Mesenchymal stem cell (in vitro differentiated cells and primary cell): Measurements from ENCODE around the gene WDR81.

Experiments
- DNase-seq: peaks from one replicate; pipeline ENCODE4 v3.0.0-alpha.2; 2013
- H2AFZ ChIP-seq: one replicate; pipeline ENCODE4 v1.6.1; 2013; ENCODE audit warnings: low read depth, mild to moderate bottlenecking, control low read depth, inconsistent platforms, low read length, moderate library complexity
- H2AK5ac ChIP-seq: 2 replicates; pipeline ENCODE4 v1.6.1; 2013; ENCODE audit warnings: low read length, moderate library complexity, mild to moderate bottlenecking, inconsistent platforms; ENCODE audit not compliant: severe bottlenecking
- H2BK120ac ChIP-seq: one replicate; pipeline ENCODE4 v1.6.1; 2013; ENCODE audit warnings: low read depth, mild to moderate bottlenecking, inconsistent platforms, low read length, moderate library complexity
- H2BK12ac ChIP-seq, 2 experiments: one replicate each; pipeline ENCODE4 v1.6.1; 2013; ENCODE audit warnings: inconsistent platforms in 2 of 2, low read length in 2 of 2, mild to moderate bottlenecking in 2 of 2, moderate library complexity in 2 of 2, control low read depth in 1 of 2
- H2BK15ac ChIP-seq: one replicate; pipeline ENCODE4 v1.6.1; 2013; ENCODE audit warnings: mild to moderate bottlenecking, low read depth, inconsistent platforms; ENCODE audit not compliant: poor library complexity, severe bottlenecking
- H2BK5ac ChIP-seq: 2 replicates; pipeline ENCODE4 v1.6.1; 2013; ENCODE audit warnings: low read depth, mild to moderate bottlenecking, low read length, control low read depth, inconsistent platforms; ENCODE audit not compliant: poor library complexity, severe bottlenecking
- H3K14ac ChIP-seq, 2 experiments: one replicate each; pipeline ENCODE4 v1.6.1; 2013; ENCODE audit warnings: inconsistent platforms in 2 of 2, low read length in 2 of 2, control low read depth in 1 of 2, mild to moderate bottlenecking in 1 of 2, moderate library complexity in 1 of 2
- H3K18ac ChIP-seq, 2 experiments: one replicate each; pipeline ENCODE4 v1.6.1; 2013; ENCODE audit warnings: inconsistent platforms in 2 of 2, low read length in 2 of 2, control low read depth in 1 of 2, low read depth in 1 of 2, mild to moderate bottlenecking in 1 of 2
- H3K23ac ChIP-seq, 2 experiments: one replicate each; pipeline ENCODE4 v1.6.1; 2013; ENCODE audit warnings: inconsistent platforms in 2 of 2, low read length in 2 of 2, mild to moderate bottlenecking in 2 of 2, moderate library complexity in 2 of 2, control low read depth in 1 of 2
- H3K27ac ChIP-seq: 2 replicates; pipeline ENCODE4 v1.5.1; 2013; ENCODE audit warnings: mild to moderate bottlenecking, moderate library complexity, low read length, control low read depth, inconsistent platforms; ENCODE audit not compliant: poor library complexity, severe bottlenecking
- H3K27me3 ChIP-seq, 2 experiments: 2 replicates each; pipeline versions ENCODE4 v1.6.1 to v1.7.0; 2013; ENCODE audit warnings: low read length in 2 of 2, mild to moderate bottlenecking in 2 of 2, moderate library complexity in 2 of 2, control low read depth in 1 of 2, inconsistent platforms in 1 of 2; ENCODE audit not compliant: control insufficient read depth in 1 of 2, insufficient read depth in 1 of 2
- H3K36me3 ChIP-seq, 2 experiments: 2 replicates each; pipeline versions ENCODE4 v1.6.1 to v1.7.0; 2013; ENCODE audit warnings: low read length in 2 of 2, control low read depth in 1 of 2, inconsistent platforms in 1 of 2, low read depth in 1 of 2, mild to moderate bottlenecking in 1 of 2; ENCODE audit not compliant: insufficient read depth in 2 of 2, control insufficient read depth in 1 of 2
- H3K4ac ChIP-seq, 2 experiments: one replicate each; pipeline ENCODE4 v1.6.1; 2013; ENCODE audit warnings: inconsistent platforms in 2 of 2, low read length in 2 of 2, mild to moderate bottlenecking in 2 of 2, moderate library complexity in 2 of 2, control low read depth in 1 of 2, low read depth in 1 of 2
- H3K4me1 ChIP-seq: 2 replicates; pipeline ENCODE4 v1.6.1; 2013; ENCODE audit warnings: low read depth, low read length, control low read depth; ENCODE audit not compliant: control insufficient read depth, insufficient read depth
- H3K4me2 ChIP-seq: 2 replicates; pipeline ENCODE4 v1.6.1; 2013; ENCODE audit warnings: low read length, mild to moderate bottlenecking, inconsistent platforms; ENCODE audit not compliant: poor library complexity, severe bottlenecking
- H3K4me3 ChIP-seq, 2 experiments: 2 replicates each; pipeline versions ENCODE4 v1.5.1 to v1.7.0; 2013; ENCODE audit warnings: low read length in 2 of 2, mild to moderate bottlenecking in 2 of 2, control low read depth in 1 of 2, low read depth in 1 of 2; ENCODE audit not compliant: insufficient read depth in 1 of 2
- H3K79me1 ChIP-seq: replicated peaks from 2 replicates; pipeline ENCODE4 v1.6.1; 2013; ENCODE audit warnings: mild to moderate bottlenecking, control low read depth, low read length, inconsistent platforms; ENCODE audit not compliant: poor library complexity, severe bottlenecking
- H3K9ac ChIP-seq: 2 replicates; pipeline ENCODE4 v1.7.0; 2013; ENCODE audit warnings: mild to moderate bottlenecking, low read length, moderate library complexity
- H3K9me3 ChIP-seq: 2 replicates; pipeline ENCODE4 v1.7.0; 2013; ENCODE audit warnings: mild to moderate bottlenecking, low read length; ENCODE audit not compliant: control insufficient read depth
- H4K8ac ChIP-seq: one replicate; pipeline ENCODE4 v1.6.1; 2013; ENCODE audit warnings: inconsistent platforms, mild to moderate bottlenecking, low read length, moderate library complexity
- H4K91ac ChIP-seq: one replicate; pipeline ENCODE4 v1.6.1; 2013; ENCODE audit warnings: mild to moderate bottlenecking, low read length, inconsistent platforms
- WGBS: methylation state at CpG from one replicate; pipeline ENCODE4 v1.1.7; 2013; ENCODE audit warnings: mixed read lengths; 5-methylcytosine and 5-hydroxymethylcytosine counted together

The WDR81 gene

DNA sequence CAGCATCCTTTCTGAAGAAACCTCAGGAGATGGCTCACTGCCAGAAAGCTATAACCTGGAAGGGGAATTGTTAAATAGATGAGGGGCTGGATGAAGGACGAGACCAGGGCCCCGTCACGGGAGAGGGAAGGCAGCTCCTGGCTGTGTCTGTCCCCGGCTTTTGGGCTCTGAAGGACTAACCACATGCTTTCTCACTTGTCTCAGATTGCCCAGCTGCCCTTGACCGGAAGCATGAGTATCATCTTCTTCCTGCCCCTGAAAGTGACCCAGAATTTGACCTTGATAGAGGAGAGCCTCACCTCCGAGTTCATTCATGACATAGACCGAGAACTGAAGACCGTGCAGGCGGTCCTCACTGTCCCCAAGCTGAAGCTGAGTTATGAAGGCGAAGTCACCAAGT, 51.8 kb downstream of the WDR81 start:
- no peak overlapping the region for H4K91ac ChIP-seq

DNA sequence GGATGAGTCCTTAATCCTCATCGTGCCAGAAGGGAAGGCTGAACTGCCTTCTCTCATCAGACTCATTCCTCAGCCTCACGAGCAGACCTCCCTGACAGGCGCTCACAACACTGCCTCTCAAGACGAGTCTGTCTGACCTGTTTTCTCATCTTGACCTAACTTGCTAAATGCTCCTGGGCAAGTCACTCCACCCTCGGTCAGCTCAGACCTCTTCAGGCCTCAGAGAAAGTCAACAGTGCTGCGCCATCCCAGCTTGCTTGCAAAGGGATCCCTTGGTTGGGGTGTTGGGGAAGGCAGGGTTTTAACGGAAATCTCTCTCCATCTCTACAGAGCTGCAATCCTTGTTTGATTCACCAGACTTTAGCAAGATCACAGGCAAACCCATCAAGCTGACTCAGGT, 52.4 kb downstream of the WDR81 start:
- H3K14ac ChIP-seq = no peak overlapping the region
- H2BK120ac ChIP-seq = no peak overlapping the region
- H3K4me2 ChIP-seq = no peak overlapping the region
- peaks cover 23 to 71% of the 10 kb centered on the region in 2 experiments for H3K36me3 ChIP-seq
- peaks cover 8% of the 10 kb centered on the region for H3K4me1 ChIP-seq
- H3K23ac ChIP-seq = no peak overlapping the region
- H3K9me3 ChIP-seq = no peaks in the 10 kb centered on the region
- no peak overlapping the region for H3K4ac ChIP-seq
- H3K18ac ChIP-seq = no peak overlapping the region
- peak overlapping the region; percentile 2 to 54 for H2BK12ac ChIP-seq
- H2BK5ac ChIP-seq = no peak overlapping the region
- H3K27me3 ChIP-seq = no peaks in the 10 kb centered on the region
- peaks cover 2% of the 10 kb centered on the region for H3K79me1 ChIP-seq
- no peak overlapping the region for H4K8ac ChIP-seq
- H3K27ac ChIP-seq = no peak overlapping the region
- no peak overlapping the region for H3K4me3 ChIP-seq
- DNase-seq = no peak
- no peak overlapping the region for H2AFZ ChIP-seq
- no peak overlapping the region for H4K91ac ChIP-seq
- 95% methylated on average over 7 of the region's 7 CpGs for WGBS
- no peak overlapping the region for H2BK15ac ChIP-seq
- no peak overlapping the region for H2AK5ac ChIP-seq
- no peak overlapping the region for H3K9ac ChIP-seq

More for the DNA sequence above, 51.8 kb downstream of the WDR81 start:
- H2BK120ac ChIP-seq = no peak overlapping the region
- no peaks in the 10 kb centered on the region for H3K9me3 ChIP-seq
- no peak overlapping the region for H3K4ac ChIP-seq
- H3K4me3 ChIP-seq = no peak overlapping the region
- peaks cover 8% of the 10 kb centered on the region for H3K4me1 ChIP-seq
- peaks cover 24 to 71% of the 10 kb centered on the region in 2 experiments for H3K36me3 ChIP-seq
- H2BK15ac ChIP-seq = no peak overlapping the region
- peak overlapping the region in 1 of 2 experiments; percentile 2 for H2BK12ac ChIP-seq
- DNase-seq = no peak
- H2AFZ ChIP-seq = no peak overlapping the region
- H3K4me2 ChIP-seq = no peak overlapping the region
- H2AK5ac ChIP-seq = no peak overlapping the region
- peaks cover 2% of the 10 kb centered on the region for H3K79me1 ChIP-seq
- H3K27ac ChIP-seq = no peak overlapping the region
- no peak overlapping the region for H3K18ac ChIP-seq
- no peaks in the 10 kb centered on the region for H3K27me3 ChIP-seq
- no peak overlapping the region for H4K8ac ChIP-seq
- 96% methylated on average over 10 of the region's 10 CpGs for WGBS
- H3K9ac ChIP-seq = no peak overlapping the region
- no peak overlapping the region for H2BK5ac ChIP-seq
- no peak overlapping the region for H3K14ac ChIP-seq
- H3K23ac ChIP-seq = no peak overlapping the region

- H3K4ac ChIP-seq = peak overlapping the region in 1 of 2 experiments; percentile 51
- peaks cover 8% of the 10 kb centered on the region for H3K79me1 ChIP-seq
- H3K23ac ChIP-seq = no peak overlapping the region
- peaks cover 15% of the 10 kb centered on the region for H3K4me1 ChIP-seq
- H2BK15ac ChIP-seq = no peak overlapping the region
- DNase-seq = peak; percentile 97
- H3K9me3 ChIP-seq = no peaks in the 10 kb centered on the region
- no peaks in the 10 kb centered on the region for H3K27me3 ChIP-seq
- peak overlapping the region; percentile 90 for H4K8ac ChIP-seq
- peak overlapping the region; percentile 30 for H3K4me2 ChIP-seq
- 0% methylated on average over 2 of the region's 8 CpGs for WGBS
- H2AK5ac ChIP-seq = no peak overlapping the region
- H2BK12ac ChIP-seq = peak overlapping the region in 1 of 2 experiments; percentile 90
- peak overlapping the region; percentile 93 for H2BK120ac ChIP-seq
- H4K91ac ChIP-seq = peak overlapping the region; percentile 73
- no peak overlapping the region for H2BK5ac ChIP-seq
- H3K27ac ChIP-seq = peak overlapping the region; percentile 83
- peak overlapping the region; percentile 92 to 95 for H3K18ac ChIP-seq
- peaks cover 36 to 54% of the 10 kb centered on the region in 2 experiments for H3K36me3 ChIP-seq
- H3K9ac ChIP-seq = peak overlapping the region; percentile 68
- no peak overlapping the region for H3K14ac ChIP-seq
- H3K4me3 ChIP-seq = peak overlapping the region in 1 of 2 experiments; percentile 42
- H2AFZ ChIP-seq = no peak overlapping the region
These were observed 55.1 kb downstream of the WDR81 start for GRCh38 chr17:1779571-1780131.

DNA sequence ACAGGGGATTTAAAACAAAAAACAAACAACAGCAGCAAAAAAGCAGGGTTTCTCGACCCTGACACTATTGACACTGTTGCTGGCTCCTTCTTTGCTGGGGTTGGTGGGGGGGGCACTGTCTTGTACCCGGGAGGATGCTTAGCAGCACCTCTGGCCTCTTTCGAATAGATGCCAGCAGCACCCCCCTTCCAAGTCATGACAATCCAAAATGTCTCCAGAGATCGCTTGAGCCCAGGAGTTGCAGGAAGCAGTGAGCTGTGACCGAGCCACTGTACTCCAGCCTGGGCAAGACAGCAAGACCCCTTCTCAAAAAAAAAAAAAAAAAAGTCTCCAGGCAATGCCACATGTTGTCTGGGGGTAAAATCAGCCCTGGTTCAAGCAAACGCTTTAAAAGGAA, 57.7 kb downstream of the WDR81 start:
- peaks cover 17% of the 10 kb centered on the region for H3K4me1 ChIP-seq

More for the DNA sequence above, 57.7 kb downstream of the WDR81 start:
- Histone ChIP-seq H3K27me3 (no peaks in the 10 kb centered on the region), H3K9ac (peak overlapping the region; percentile 82), H3K4ac (peak overlapping the region in 1 of 2 experiments; percentile 27), H3K18ac (no peak overlapping the region), H3K9me3 (no peaks in the 10 kb centered on the region), H2BK120ac (no peak overlapping the region), H3K27ac (no peak overlapping the region), H2BK5ac (no peak overlapping the region), H2BK15ac (peak overlapping the region; percentile 36), H3K4me3 (peak overlapping the region in 1 of 2 experiments; percentile 65), H3K14ac (no peak overlapping the region), H2BK12ac (peak overlapping the region in 1 of 2 experiments; percentile 59), H3K79me1 (peaks cover 16% of the 10 kb centered on the region), H3K23ac (no peak overlapping the region), H3K36me3 (peaks cover 29 to 40% of the 10 kb centered on the region in 2 experiments), H3K4me2 (no peak overlapping the region), H2AK5ac (peak overlapping the region; percentile 42), H4K8ac (no peak overlapping the region), H4K91ac (peak overlapping the region; percentile 20), H2AFZ (no peak overlapping the region)
- no peak for DNase-seq
- WGBS = 96% methylated on average over 6 of the region's 6 CpGs
